ENCODE data around the gene NVL. TPM values are rescaled to one million over a fixed set of nuclear protein-coding genes. Genes with fewer than 3 reads are reported as not detected.

The NVL gene
- total RNA-seq, 2 donors from 2014 or later = 23.9 to 29.7 TPM

DNA sequence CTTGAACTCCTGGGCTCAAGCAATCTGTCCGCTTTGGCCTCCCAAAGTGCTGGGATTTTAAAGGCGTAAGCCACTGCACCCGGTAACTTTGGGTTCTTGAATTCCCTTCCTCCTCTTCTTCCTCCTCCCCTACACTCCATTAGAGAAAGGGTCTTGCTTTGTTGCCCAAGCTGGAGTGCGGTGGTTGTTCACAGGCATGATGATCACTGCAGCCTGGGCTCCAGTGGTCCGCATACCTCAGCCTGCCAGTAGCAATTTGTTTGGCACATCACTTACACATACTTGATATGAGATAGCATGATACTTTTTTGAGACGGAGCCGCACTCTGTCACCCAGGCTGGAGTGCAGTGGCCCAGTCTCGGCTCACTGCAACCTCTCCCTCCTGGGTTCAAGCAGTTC is 144.8 kb downstream of the NVL start:
- no peak for DNase-seq (ENCODE audit: low spot score)
- Histone ChIP-seq H3K27me3 (replicated peaks; ENCODE audit: insufficient read depth) (no peaks in the 10 kb centered on the region), H3K4me3 (no peak overlapping the region), H3K36me3 (no peaks in the 10 kb centered on the region), H3K4me1 (replicated peaks) (peaks cover 3% of the 10 kb centered on the region), H3K27ac (peak overlapping the region in 1 of 2 donors; percentile 98), H3K9me3 (no peaks in the 10 kb centered on the region)
- TF ChIP-seq POLR2A (IDR thresholded peaks at IDR 0.05) (no peak), POLR2AphosphoS5 (IDR thresholded peaks at IDR 0.05) (no peak)
- TF ChIP-seq, protein P1, sequence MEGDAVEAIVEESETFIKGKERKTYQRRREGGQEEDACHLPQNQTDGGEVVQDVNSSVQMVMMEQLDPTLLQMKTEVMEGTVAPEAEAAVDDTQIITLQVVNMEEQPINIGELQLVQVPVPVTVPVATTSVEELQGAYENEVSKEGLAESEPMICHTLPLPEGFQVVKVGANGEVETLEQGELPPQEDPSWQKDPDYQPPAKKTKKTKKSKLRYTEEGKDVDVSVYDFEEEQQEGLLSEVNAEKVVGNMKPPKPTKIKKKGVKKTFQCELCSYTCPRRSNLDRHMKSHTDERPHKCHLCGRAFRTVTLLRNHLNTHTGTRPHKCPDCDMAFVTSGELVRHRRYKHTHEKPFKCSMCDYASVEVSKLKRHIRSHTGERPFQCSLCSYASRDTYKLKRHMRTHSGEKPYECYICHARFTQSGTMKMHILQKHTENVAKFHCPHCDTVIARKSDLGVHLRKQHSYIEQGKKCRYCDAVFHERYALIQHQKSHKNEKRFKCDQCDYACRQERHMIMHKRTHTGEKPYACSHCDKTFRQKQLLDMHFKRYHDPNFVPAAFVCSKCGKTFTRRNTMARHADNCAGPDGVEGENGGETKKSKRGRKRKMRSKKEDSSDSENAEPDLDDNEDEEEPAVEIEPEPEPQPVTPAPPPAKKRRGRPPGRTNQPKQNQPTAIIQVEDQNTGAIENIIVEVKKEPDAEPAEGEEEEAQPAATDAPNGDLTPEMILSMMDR (IDR thresholded peaks at IDR 0.05) = no peak
- 94% methylated on average over 8 of the region's 8 CpGs for WGBS
- intact Hi-C loops (cut with DNase I) = loop anchor here (10.0 kb wide), 2 partner anchors 70 to 150 kb away; partner anchors contain the start of genes FBXO28 and NVL

DNA sequence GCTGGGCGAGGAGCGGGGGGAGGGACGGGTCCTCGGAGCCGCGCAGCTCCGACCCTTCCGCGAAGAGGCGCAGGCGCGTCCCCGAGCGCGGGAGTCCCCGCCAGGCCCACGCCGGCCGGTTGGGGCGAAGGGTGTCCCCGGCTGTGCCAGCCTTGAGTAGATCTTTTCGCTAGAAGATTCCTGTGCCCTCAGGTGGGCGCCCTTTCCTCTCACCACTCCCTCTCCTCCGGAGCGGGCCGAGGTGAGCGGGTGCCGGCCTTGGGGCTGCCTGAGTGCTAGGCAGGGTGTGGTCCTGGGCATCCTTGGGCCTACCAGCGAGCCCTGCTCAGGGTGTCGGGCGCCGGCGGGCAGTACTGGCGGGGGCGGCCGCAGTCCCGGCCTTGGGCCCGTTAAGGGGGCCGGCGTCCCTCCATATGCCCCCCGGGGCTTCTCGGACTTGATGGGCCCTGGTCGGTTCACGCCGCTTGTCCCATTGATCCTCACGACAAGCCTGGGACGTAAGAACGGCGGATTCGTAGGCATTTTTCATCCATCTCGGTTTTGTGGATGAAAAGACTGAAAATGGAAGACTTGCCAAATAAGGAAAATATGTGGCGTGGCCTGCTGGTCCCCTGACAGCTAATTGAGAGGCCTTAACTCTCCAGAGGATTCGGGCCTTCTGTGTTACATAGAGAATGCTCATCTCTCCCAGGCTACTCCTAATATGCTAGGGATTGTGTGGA is 146.2 kb downstream of the NVL start:
- DNase-seq (ENCODE audit: low spot score) = no peak
- Histone ChIP-seq H3K4me1 (replicated peaks) (peaks cover 3% of the 10 kb centered on the region), H3K27ac (peak overlapping the region; percentile 94 to 98), H3K9me3 (no peaks in the 10 kb centered on the region), H3K27me3 (replicated peaks; ENCODE audit: insufficient read depth) (no peaks in the 10 kb centered on the region), H3K36me3 (no peaks in the 10 kb centered on the region), H3K4me3 (peak overlapping the region; percentile 92 to 99)
- TF ChIP-seq POLR2AphosphoS5 (IDR thresholded peaks at IDR 0.05) (peak; percentile 7), POLR2A (IDR thresholded peaks at IDR 0.05) (no peak)
- TF ChIP-seq, protein P1 (IDR thresholded peaks at IDR 0.05) = no peak
- intact Hi-C loops (cut with DNase I) = loop anchor here (10.0 kb wide), 2 partner anchors 69 to 151 kb away; partner anchors contain the start of genes FBXO28 and NVL
- WGBS = under 1% methylated on average over 40 of the region's 53 CpGs

DNA sequence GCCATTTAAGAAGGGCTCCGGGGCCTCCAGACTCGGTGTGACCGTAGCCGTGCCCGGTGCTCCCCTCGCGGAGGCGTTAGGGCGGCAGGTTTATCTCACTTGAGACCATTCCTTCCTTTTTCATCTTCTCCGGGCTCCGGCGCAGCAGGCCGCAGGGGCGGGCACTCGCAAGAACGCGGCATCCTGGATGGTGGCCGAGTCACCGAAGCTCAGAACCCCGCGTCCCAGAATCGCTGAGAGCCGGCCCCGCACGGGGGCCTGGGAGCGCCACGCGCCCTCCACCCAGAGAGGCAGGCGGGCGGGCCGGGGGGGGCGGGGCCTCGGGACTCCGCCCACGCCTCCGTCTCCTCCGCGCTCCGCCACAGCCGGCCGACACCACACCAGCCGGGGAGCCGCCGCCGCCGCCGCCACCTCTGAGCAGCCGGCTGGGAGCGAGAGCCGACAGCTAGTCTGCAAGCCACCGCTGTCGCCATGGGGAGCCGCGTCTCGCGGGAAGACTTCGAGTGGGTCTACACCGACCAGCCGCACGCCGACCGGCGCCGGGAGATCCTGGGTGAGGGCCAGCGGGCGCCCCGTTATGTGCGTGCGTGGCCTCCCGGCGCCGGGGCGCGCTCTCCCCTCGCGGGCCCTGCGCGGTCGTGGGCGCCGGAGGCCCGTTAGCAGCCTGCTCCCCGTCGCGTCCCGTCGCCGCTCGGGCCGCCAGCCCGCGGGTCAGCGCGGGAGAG is 146.9 kb downstream of the NVL start, which contains the start of gene DEGS1:
TSS of gene DEGS1 (plus strand) at position 375 of the 725 bp plus-strand sequence. CDS start at position 472, 97 bp downstream.
- H3K4me1 ChIP-seq (replicated peaks) = peaks cover 3% of the 10 kb centered on the region
- WGBS = 1% methylated on average over 18 of the region's 94 CpGs
- TF ChIP-seq POLR2A (IDR thresholded peaks at IDR 0.05) (peak; percentile 98), POLR2AphosphoS5 (IDR thresholded peaks at IDR 0.05) (peak; percentile 78)
- TF ChIP-seq, protein P1 (IDR thresholded peaks at IDR 0.05) = peak in 2 of 4 experiments; percentile 12 to 32
- H3K4me3 ChIP-seq = peak within 1 kb of the TSS; percentile 92 to 99
- H3K27me3 ChIP-seq (replicated peaks; ENCODE audit: insufficient read depth) = no peaks in the 10 kb centered on the region
- intact Hi-C loops (cut with DNase I) = loop anchor here (10.0 kb wide), 2 partner anchors 68 to 152 kb away; partner anchors contain the start of genes FBXO28 and NVL
- no peaks in the 10 kb centered on the region for H3K9me3 ChIP-seq
- H3K27ac ChIP-seq = peak within 1 kb of the TSS; percentile 94 to 98
- peak; percentile 79 for DNase-seq (ENCODE audit: low spot score)
- no peaks in the 10 kb centered on the region for H3K36me3 ChIP-seq

DNA sequence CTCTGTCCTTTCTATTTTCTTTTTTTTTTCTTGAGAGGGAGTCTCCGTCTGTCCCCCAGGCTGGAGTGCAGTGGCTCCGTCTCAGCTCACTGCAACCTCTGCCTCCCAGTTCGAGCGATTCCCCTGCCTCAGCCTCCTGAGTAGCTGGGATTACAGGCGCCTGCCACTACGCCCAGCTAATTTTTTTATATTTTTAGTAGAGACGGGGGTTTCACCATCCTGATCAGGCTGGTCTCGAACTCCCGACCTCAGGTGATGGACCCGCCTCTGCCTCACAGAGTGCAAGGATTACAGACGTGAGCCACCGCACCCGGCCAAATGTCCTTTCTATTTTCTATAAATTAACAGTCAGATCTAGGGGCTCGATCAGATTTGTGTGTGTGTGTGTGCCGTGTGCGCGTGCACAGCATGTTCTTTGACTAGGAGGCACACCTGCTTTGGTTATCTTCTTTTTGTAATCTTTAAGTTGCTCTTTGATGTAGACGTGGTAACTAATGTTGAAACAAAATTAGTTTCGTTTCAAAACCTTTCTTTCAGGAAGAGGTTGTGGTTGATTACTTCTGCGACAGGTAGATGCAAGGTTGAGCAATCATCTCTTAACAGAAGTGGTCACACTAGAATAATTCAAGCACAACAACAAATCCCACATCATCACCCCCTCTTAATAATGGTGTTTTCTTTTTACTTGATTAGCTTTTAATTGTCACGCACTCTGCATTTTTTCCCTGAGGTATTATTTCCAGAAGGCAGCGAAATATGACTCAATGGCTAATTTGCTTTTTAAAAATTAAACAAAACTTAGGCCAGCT is 147.7 kb downstream of the NVL start:
- intact Hi-C loops (cut with DNase I) = loop anchor here (10.0 kb wide), 2 partner anchors 67 to 153 kb away; partner anchors contain the start of genes FBXO28 and NVL
- no peaks in the 10 kb centered on the region for H3K27me3 ChIP-seq (replicated peaks; ENCODE audit: insufficient read depth)
- peaks cover 3% of the 10 kb centered on the region for H3K4me1 ChIP-seq (replicated peaks)
- no peaks in the 10 kb centered on the region for H3K36me3 ChIP-seq
- WGBS = 50% methylated on average over 22 of the region's 22 CpGs
- no peak for DNase-seq (ENCODE audit: low spot score)
- peak overlapping the region; percentile 92 to 99 for H3K4me3 ChIP-seq
- no peak for TF ChIP-seq POLR2A (IDR thresholded peaks at IDR 0.05)
- peak overlapping the region; percentile 94 to 98 for H3K27ac ChIP-seq
- no peaks in the 10 kb centered on the region for H3K9me3 ChIP-seq
